HG03575 (cell line): ENCODE results near the gene PANK4.
"Not testable (repeated sequence)": the region's sequence is repeated elsewhere in the genome, so short reads cannot be mapped to it uniquely, and the experiment has no call there.

Experiments
- ATAC-seq: cut with Tn5 transposase; IDR thresholded peaks from one replicate; pipeline ENCODE4 v1.9.1; 2021; ENCODE audit not compliant: unreplicated experiment, insufficient number of reproducible peaks, low FRiP score; ENCODE audit errors: extremely low read depth

PANK4 gene

DNA sequence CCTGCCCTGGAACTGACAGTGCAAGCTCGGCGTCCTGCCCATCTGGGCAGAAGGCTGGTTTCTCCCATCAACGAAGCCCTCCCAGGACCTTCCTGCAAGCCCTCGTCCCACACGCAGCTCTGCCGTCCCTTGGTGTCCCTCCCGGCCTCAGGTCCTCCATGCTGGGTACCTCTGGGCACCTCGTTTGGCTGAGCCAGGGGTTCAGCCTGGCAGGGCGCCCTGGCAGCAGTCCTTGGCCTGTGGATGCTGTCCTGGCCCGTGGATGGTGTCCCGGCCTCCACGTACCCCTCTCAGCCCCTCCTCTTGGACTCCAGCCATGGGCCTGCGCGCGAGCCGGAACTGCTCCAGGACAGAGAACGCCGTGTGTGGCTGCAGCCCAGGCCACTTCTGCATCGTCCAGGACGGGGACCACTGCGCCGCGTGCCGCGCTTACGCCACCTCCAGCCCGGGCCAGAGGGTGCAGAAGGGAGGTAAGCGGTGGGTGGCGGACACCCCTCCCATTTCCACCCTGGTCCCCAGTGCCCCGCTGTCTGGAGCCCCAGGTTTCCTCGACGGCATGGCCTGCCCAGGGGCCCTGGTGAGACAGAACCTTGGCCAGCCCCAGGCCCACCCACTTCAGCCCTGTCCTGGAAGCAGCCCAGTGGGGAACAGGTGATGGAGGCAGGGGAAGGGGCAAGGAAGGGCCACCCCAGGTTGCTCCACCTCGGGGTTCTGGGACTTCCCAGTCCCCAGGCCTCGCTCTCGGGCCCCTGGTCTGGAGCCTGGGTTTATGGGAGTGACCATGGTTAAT, 33.3 kb upstream of the PANK4 start:
- no peak for ATAC-seq

DNA sequence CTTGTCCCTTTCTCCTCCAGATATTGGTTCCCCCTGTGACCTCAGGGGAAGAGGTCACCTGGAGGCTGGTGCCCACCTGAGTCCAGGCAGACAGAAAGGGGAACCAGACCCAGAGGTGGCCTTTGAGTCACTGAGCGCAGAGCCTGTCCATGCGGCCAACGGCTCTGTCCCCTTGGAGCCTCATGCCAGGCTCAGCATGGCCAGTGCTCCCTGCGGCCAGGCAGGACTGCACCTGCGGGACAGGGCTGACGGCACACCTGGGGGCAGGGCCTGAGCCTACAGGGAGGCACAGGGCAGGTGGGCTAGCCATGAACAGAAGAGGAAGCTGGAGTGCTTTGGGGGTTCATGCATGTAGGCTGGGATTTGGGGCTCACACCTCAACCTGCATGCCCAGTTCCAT, 32.5 kb upstream of the PANK4 start:
- no peak for ATAC-seq

DNA sequence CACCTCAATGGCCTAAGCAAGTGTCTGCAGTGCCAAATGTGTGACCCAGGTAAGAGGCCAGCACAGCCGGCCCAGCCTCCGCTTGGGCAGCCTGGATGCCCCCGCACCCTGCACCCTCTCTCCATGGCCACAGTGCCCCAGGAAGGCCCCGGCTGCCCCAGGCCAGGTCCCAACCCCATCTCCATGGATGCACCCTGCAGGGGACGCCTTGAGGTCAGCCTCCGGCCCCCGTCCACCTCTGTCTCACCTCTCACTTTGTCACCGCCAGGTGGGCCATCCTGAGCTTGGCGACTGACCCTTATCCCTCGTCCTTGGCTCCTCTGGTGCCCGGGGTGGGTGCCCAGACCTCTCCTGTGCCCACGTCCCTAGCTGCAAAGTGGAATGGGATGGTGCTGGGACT, 32.0 kb upstream of the PANK4 start:
- no peak for ATAC-seq

DNA sequence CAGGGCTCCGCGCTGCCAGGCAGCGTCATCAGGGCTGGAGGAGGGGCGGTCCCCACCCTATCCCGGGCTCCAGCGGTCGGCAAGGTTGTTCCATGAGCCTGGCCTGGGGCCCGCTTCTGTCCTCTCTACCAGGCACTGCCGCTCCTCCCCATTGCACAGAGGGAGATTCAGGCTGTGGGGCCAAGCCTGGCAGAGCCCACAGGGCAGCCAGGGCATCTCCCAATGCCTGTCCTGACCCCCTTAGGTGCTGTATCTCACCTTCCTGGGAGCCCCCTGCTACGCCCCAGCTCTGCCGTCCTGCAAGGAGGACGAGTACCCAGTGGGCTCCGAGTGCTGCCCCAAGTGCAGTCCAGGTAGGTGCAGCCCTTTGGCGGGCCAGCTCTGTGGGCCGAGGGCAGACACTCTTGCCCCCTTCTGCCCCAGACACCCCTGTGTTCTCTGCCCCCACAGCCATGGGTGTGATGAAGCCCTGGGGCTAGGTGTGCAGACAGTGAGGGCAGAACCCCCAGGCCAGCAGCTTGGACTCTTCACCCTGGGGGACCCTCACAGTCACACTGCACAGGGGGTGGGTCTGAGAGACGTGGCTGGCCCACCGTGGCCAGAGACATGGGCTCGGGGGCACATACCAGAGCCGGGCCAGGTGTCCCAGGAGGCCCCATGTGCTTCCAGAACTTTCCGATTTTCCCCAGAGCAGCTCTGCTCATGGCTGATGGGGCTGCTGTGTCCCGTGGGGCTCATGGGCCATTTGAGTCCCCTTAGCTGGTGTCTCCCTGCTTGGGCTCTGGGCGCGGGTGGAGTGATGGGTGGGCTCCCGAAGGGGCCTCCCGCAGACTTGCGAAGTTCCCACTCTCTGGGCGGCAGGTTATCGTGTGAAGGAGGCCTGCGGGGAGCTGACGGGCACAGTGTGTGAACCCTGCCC, 31.3 kb upstream of the PANK4 start:
- no peak for ATAC-seq

DNA sequence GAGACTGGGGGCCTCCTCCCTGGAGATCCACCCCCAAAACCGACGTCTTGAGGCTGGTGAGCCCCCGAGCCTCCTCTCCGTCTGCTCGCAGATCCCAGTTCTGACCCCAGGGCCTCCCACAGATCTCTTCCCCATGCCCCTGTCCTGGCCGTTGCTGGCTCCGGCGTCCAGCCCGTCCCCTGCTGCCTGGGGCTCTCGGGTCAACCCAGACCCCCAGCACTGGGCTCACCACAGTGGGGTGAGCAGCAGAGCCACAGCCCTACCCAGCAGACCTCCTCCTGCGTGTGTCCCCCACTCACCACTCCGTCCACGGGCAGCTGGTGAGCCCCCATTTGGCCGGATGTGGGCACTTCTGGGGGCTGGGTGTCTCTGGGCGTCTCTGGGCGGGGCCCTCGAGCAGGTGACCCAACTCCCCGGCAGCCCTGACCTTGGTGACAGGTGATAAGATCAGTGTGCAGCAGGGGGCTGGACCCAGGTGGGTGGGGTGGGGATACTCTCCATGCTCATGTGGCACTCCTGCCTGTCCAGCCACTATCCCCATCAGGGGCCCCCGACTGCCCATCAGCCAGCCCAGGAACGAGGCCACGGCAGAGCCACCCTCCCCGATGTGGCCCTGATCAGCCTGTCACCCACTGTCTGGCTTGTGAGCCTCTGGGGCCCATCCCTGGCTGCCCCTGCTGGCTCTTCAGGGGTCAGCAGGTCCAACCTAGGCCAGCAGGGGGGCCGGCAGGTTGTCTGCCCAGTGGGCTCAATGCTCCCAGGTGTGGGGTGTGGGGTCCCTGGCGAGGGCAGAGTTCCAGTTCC, 30.5 kb upstream of the PANK4 start:
- no peak for ATAC-seq

DNA sequence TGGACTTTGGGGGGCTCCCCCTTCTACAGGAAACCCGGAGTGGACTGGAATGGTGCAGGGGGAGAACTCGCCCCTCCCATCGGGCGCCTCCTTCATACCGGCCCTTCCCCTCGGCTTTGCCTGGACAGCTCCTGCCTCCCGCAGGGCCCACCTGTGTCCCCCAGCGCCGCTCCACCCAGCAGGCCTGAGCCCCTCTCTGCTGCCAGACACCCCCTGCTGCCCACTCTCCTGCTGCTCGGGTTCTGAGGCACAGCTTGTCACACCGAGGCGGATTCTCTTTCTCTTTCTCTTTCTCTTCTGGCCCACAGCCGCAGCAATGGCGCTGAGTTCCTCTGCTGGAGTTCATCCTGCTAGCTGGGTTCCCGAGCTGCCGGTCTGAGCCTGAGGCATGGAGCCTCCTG, 29.9 kb upstream of the PANK4 start, which contains the start of gene TNFRSF14:
Gene TNFRSF14 (plus strand): TSS at position 95 of the 401 bp plus-strand sequence. CDS start 294 bp downstream, at position 389.
- no peak for ATAC-seq

DNA sequence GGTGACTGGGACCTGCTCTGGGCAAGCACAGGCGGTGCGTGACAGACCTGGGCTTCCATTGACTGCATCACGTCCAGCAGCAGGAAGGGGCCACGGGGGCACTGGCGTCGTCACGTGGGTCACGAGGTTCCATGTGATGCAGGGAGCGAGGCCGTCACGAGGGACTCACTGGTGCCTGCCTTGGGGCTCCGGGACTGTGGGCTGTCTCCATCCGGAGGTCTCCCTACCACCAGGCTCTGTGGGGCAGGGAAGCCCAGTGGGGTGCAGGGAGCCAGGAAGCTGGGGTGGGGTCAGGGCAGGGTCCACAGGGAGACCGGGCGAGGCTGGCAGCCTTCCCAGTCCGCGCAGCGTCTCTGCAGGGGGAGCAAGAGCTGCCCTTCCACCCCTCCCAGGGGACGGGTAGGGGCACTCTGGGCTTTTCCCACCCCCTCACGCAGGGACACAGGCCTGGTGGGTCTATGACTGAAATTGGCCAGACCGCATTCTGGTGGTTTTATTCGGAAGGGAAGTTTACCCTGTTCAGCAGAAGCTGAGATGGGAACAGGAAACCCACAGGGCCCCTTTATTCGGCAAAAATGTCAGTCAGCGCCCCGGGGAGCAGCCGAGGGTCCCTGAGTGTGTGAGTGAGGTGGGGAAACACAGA, 29.4 kb upstream of the PANK4 start:
- no peak for ATAC-seq

DNA sequence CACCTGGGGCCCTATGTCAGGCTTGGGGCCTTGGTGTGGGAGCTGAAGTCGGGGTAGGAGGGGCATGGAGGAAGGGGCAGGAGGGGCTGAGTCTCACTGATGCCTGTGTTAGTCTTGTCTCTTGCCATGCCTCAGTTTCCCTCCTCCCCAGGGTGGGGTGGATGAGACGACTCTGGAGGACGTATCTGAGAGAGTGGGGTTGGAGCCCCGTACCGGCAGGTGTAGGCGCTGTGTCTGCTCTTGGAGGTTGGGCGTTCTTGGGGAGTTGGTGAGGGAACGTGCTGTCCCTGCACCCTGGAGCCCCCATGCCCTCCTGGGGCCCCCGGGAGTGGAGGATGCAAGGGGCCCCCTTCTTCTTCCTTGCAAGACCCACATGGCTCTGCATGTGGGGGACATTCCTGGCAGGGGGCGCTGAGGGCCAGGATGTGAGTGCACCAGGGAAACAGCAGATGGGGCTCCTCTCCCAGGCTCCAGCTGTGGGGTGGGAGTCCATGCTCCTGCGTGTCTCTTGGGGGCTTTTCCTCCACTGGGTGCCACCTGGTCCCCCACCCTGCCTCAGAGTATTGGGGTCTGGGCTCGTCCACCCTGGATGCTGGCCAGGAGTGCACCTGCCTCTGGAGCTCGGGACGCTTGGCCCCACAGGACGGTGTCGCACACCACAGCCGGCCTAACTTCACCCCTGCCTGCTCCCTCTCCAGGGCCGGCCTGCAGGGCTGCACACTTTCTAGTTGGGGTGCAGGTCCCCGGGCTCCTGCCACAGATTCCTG, 28.4 kb upstream of the PANK4 start:
- ATAC-seq, result no peak

DNA sequence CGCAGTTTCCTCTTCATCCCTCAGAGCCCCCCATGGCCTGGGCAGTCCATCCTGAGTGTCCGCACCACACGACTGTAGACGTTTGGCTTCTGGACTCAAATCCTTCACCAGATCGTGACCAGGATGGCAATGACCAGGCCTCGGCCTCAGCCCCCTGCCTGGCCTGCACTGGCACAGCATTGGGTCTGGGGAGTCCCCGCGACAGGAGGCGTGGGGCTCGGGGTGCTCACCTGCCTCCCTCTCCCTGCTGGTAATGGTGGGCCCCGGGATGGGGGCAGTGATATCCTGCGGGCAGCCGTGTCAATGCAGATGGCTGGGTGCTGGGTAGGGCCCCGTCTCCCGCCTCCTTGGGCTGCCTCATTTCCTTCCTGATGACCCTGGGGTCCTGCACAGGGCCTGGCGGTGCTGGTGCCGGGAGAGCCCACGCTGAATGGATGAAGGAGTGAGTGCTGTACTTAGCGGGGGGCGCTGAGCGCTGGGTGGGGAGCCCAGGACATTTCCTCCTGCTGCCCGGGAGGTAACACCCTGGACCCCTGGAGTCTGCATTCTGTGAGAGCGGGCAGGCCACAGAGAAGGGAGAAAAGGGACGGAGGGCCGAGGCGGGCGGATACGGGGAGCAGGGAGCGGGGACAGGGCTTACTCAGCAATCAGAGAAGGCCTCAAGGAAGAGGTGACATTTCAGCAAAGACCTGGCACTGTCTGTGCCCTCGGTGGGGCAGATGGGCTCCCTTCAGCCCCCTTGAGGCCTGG, 27.6 kb upstream of the PANK4 start:
- ATAC-seq, result no peak

DNA sequence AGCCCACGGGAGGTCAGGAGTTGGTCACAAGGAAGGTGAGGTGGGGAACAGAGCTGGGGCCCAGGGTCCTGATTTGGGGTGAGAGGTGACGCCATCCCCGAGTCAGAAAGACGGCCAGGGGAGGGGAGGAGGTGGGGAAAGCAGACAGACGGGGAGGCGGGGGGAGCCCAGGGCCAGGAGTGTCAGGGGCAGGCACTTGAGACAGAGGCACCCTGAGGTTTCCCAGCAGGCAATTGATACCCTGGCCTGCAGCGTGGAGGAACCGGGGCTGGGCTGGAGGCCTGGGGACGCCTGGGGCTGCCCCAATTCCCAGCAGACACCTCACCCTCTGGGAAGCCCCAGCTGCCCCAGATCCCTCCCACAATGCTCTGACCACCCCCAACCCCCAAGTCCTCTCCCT, 26.7 kb upstream of the PANK4 start:
- not testable (repeated sequence) for ATAC-seq

DNA sequence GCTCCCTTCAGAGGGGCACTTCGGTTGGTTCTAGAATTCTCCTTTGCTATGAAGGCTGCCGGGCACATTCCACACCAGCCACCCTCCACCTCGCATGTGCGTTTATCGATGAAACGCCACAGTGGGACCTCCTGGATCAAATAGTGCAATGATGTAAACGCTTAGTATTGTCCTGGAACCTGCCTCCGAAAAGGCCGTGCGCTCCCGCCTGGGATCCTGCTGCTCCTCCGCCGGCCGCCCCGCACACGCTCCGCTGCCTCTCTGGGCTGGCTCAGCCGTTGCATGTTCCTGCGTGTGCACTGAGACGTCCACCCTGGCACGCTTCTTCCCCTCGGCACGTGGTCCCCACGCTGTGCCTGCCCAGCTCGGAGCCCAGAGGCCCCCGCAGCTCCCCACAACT, 25.8 kb upstream of the PANK4 start:
- no peak for ATAC-seq

DNA sequence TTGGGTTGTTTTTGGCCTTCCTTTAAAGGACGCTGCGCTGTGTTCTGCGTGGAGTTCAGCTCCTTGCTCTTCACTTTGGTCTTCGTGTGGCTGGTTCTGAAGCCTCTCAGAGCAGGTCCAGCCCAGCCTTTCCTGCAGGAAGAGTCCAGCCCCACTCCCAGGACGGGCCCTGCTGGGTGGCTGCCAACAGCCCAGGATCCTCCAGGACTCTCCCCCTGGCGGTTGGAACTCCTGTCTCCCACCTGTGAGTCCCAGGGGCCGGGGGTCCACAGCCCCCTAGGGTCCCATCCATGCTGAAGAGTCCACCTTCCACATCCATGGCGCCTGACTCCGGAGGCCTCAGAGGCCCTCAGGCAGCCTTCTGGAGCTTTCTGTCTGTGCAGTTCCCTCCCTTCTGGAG, 25.1 kb upstream of the PANK4 start:
- ATAC-seq, result not testable (repeated sequence)

DNA sequence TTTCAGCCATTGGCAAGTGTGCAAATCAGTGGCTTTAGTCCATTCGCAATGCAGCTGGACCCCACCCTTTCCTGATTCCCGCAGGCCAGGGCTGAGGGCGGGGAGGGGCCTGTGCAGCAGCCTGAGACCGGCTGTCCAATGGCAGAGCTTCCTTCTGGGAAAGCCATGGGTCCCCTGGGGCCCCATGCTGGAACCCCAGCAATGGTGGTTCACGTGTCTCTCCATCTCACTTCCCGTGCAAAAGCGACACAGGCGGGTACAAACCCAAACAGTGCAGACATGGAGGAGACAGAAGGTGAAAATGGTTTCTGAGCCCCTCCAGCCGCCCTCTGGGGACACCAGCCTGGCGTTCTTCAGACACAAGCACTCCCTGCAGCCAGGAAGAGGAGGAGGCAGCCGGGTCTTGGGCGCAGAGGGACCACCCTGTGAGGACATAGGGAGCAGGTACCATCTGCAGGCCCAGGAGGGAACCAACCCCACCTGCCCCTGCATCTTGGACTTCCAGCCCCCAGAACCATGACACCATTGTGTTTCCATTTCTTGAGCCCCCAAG, 24.0 kb upstream of the PANK4 start:
- ATAC-seq, result not testable (repeated sequence)

DNA sequence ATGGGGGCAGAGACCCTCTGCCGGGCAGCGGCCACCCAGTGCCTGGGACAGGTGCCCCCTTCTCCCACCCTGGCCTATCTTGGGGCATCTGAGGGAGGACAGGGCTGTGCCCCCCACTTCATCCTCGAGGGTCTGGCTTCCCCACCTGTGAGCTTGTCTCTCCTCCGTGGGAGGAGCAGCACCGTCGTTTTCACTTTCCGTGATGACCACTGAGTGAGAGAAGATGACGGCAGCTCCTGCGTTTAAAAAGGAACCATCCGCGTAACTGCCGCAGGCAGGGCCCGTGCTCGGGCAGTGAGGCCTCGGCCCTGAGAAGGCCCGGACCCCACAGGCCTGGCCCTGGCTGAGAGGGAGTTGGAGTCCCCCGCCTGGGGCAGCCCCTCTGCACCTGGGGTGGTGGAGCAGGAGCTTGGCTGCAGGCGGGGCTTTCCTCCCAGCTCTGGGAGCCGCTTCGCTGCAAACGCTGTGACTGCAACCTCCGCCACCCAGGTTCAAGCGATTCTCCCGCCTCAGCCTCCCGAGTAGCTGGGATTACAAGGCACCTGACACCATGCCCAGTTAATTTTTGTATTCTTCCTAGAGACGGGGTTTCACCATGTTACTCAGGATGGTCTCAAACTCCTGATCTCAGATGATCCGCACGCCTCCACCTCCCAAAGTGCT, 23.1 kb upstream of the PANK4 start:
- ATAC-seq, result not testable (repeated sequence)

DNA sequence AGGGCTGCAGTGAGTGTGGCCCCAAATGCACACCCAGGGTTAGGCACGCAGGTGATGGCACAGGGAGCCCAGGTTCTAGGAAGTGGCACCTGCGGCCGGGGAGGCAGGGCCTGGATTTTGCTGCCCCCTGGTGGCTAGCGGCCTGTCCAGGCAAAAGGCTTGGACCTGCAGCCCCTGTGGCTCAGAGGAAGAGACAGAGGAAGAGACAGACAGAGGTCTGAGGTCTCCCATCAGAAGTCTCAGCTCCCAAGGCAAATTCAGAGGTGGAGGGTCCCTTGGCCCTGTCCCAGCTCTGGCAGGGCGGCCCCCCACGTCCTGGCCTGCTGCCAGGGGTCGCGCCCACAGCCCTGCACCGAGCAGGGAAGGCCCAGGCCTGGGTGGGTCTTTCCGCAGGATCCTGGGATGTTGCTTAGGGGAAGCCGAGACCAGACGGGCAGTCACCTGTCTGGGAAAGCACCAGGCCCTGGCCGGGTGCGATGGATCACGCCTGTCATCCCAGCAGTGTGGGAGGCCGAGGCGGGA, 21.7 kb upstream of the PANK4 start:
- no peak for ATAC-seq

DNA sequence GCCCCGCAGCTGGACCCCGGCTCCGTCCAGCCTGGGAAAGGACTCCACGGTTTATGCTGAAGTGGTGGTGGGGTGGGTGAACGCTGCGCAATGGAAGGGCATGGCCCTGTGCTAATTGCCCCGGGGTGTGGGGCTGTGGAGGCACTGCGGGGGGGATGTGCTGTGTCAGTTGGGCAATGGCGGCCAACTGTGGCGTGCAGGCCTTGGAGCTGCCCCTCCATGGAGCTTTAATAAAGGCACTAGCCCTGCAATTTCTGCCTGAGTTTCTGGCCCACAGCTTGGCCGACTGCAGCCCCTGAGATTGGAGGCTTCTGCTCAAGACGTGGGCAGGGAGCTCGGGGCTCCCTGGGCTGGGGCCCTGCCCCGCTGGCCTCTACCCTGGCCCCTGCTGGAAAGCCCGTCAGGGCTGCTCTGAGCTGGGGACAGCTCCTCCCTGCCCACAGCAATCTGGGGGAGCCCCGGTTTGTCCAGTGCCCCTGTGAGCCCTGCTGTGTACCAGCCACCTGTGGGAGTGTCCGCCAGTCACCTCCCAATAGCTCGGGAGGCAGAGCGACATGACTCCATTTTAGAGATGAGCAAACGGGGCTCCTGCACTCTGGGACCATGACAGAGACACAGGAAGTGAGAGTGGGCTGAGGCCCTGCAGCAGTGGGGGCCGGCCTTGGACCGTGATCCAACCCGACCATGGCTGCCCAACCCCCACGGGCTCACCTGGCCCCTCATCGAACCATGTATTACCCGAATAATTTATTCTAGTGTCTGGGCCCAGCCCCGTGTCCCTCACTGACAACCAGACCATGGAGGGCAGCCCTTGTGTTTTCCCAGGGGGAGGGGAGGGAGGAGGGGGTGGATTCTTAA, 21.0 kb upstream of the PANK4 start:
- no peak for ATAC-seq
